AG09309 (cell line): ENCODE results near the gene NR4A1.

Experiments
- DNase-seq: peaks from one replicate; pipeline ENCODE4 v3.0.0-alpha.2; 2010; ENCODE audit warnings: low read depth
- H3K4me3 ChIP-seq: 2 replicates; pipeline ENCODE4 v1.5.1; 2011; ENCODE audit warnings: mild to moderate bottlenecking, low read depth, low read length, moderate library complexity; ENCODE audit not compliant: control insufficient read depth
- CTCF ChIP-seq: IDR thresholded peaks from 2 replicates; pipeline ENCODE4 v1.5.1; 2011; ENCODE audit warnings: mild to moderate bottlenecking, low read depth, low read length, inconsistent platforms; ENCODE audit not compliant: insufficient read depth, control insufficient read depth; ENCODE audit errors: missing control alignments

NR4A1 gene

DNA sequence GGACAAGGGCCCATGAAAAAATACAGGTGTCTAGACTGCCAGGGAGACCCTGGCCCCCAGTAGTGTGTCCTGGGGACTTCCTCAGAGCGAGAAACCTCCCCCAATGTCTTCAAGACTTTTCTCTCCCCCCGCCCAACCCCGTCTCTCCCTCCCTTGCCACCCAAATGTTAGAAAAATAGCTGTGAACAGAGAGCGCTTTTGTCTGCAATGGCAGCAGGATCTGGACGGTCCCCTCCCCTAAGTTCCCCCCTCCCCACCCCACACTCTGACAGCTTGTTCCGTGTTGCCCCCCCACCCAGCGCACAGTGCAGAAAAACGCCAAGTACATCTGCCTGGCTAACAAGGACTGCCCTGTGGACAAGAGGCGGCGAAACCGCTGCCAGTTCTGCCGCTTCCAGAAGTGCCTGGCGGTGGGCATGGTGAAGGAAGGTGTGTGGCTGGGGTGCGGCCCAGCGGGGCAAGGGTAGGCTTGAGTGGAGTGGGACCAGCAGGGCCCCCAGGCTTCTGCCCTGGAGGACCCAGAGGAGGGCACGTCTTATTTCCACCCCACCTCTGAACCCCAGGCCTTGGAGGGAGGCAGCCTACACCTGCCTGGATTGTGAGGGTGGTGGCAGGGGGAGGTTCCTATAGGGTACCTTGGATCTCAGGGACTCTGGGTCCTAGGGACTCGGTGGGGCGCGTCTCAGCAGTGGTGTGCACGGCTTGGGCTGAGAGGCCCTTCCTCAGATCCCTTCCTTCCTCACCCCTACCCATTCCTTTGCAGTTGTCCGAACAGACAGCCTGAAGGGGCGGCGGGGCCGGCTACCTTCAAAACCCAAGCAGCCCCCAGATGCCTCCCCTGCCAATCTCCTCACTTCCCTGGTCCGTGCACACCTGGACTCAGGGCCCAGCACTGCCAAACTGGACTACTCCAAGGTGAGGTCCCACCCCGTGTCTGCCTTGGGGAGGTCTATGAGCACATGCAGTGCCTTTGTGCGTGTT, 4.8 kb downstream of the NR4A1 start:
- DNase-seq, result no peak
- H3K4me3 ChIP-seq, result no peak overlapping the region
- no peak for TF ChIP-seq CTCF

DNA sequence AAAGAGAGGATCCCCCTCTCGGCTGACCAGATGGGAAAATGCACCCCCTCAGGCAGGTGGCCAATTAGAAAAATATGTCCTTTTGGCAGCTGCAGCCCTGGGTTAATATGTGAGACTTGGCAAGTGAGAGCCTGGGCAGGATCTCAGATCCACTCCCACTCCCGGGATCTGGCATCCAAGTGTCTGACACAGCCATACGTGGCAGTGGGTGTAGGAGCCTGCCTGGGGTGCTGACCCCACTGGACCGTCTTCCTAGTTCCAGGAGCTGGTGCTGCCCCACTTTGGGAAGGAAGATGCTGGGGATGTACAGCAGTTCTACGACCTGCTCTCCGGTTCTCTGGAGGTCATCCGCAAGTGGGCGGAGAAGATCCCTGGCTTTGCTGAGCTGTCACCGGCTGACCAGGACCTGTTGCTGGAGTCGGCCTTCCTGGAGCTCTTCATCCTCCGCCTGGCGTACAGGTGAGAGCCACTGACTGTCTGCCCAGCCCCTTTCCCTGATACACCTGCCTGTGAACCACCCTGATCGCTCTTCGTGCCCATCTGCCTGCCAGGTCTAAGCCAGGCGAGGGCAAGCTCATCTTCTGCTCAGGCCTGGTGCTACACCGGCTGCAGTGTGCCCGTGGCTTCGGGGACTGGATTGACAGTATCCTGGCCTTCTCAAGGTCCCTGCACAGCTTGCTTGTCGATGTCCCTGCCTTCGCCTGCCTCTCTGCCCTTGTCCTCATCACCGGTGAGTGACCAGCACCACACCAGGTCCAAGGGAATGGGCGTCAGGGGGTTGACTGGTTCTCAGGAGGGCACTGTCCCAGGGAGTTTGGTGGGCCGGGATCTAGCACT, 5.8 kb downstream of the NR4A1 start:
- H3K4me3 ChIP-seq, result no peak overlapping the region
- no peak for DNase-seq
- TF ChIP-seq CTCF, result no peak

DNA sequence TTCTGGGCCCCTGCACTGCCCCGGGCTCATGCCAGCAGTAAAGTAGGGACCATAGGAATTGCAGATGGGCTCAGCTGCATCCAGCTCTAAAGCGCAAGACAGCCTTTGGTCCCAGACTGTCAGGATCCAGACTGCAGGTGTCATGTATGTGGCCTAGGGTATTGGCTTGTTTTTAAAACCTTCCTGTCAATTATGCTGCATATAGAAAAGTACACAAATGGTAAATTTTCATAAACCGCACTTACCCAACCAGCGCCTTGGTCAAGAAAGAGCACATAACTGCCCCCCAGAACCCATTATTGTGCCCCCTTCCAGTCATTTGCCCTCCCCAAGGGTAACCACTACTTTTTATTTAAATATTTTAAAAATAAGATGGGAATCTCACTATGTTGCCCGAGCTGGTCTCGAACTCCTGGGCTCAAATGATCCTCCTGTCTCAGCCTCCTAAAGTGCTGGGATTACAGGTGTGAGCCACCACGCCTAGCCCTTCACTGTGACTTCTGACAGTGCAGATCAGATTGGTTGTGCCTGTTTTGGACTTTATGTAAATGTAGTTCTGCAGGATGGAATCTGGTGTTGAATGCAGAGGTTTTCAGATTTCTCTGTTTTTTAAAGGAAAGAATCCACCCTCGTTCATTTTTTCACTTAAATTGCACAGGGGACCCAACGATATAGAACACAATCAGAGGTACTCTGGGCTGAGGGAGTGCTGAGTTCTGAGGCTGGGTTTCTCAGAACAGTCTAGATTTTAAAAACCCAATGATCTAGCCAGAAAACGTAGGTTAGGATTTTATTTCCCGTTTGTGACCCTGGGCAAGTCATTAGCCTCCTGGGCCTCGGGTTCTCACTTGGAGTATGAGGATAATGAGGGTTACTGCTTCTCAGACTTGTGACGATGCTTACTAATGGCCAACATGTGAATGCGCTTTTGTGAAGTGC, 6.7 kb downstream of the NR4A1 start:
- H3K4me3 ChIP-seq, result no peak overlapping the region
- TF ChIP-seq CTCF, result no peak
- no peak for DNase-seq

DNA sequence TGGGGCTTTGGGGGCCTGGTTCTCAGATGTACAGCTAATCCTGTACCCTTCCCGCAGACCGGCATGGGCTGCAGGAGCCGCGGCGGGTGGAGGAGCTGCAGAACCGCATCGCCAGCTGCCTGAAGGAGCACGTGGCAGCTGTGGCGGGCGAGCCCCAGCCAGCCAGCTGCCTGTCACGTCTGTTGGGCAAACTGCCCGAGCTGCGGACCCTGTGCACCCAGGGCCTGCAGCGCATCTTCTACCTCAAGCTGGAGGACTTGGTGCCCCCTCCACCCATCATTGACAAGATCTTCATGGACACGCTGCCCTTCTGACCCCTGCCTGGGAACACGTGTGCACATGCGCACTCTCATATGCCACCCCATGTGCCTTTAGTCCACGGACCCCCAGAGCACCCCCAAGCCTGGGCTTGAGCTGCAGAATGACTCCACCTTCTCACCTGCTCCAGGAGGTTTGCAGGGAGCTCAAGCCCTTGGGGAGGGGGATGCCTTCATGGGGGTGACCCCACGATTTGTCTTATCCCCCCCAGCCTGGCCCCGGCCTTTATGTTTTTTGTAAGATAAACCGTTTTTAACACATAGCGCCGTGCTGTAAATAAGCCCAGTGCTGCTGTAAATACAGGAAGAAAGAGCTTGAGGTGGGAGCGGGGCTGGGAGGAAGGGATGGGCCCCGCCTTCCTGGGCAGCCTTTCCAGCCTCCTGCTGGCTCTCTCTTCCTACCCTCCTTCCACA, 7.6 kb downstream of the NR4A1 start:
- no peak for TF ChIP-seq CTCF
- H3K4me3 ChIP-seq, result no peak overlapping the region
- no peak for DNase-seq

GRCh38 chr12:52059582-52060497, 8.6 kb downstream of the NR4A1 start:
- TF ChIP-seq CTCF, result no peak
- DNase-seq, result no peak
- no peak overlapping the region for H3K4me3 ChIP-seq
